Measurements from ENCODE around the gene DCAKD. TPM values are rescaled to one million over a fixed set of nuclear protein-coding genes. Genes with fewer than 3 reads are reported as not detected.
A peak's percentile ranks its signal among the peaks of the same experiment; 100 is the strongest.

DCAKD gene
- total RNA-seq, 1 experiment from 2014 or later, result 31.9 TPM

DNA sequence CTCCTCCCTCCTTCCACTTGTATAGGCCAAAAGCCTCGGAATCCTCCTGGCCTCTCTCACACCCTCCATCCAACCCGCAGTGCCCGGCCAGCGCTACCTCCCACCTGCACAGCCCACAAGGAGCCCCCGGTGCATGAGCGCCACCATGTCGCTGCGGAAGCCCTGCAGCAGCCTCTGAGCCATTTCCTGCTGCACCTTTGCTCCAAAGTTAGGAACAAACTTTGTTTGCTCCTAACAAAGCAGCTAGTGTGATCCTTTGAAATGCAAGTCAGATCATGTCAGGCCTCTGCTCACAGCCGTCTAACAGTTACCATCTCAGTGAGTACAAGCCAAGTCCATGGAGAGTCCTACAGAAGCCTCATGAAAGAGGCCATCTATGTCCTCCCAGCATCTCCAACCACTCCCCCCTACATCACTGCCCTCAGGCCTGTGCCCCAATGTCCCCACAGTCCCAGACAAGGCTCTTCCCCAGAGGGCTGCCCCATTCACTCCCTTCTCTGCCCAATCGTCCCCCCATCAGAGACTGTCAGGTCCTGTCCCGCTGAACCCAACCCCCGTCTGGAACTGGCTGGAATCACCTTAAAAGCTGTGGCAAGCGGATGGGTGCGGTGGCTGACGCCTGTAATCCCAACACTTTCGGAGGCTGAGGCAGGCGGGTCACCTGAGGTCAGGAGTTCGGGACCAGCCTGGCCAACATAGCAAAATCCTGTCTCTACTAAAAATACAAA, 7.5 kb downstream of the DCAKD start (continued):
- TF ChIP-seq SIN3A (IDR thresholded peaks at IDR 0.05; ENCODE audit: low read depth) (no peak), SRF (IDR thresholded peaks at IDR 0.05; ENCODE audit: low read depth) (no peak)

DNA sequence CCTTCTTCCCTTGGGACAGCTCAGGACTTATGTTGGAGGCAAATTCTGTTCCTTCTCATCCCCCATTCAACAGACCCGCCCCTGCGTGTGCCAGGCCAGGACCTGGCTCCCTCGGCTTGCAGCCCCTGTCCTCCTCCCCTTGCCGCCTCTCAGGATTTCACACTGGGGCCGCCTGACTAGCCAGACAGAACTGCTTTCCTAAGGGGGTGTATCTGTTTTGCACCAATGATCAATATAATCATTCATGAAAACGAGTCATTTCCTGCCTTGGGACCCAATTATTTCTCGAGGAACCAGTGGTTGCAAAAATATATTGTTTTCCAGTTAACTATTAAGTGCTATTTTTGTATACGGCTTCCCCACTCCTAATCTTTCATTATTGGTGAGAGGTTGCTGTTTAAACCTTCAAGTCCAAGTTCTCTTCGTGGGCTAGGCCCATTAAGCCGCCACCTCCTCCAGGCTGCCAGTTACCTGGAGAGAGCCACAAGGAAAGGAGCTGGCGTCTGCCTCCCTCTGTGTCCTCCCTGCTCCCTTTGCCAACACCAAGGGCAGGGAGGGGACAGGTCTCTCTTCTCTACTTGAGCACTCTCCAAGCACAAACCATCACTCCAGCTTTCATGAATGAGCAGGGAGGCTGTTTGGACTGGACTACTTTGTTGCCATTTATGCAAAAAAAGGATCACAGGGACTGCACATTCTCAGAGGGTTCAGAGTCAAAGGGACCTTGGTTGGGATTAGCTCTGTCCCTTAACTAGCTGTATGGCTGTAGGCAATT, 8.9 kb downstream of the DCAKD start:
- H3K4me3 ChIP-seq (replicated peaks in 1 of 2; ENCODE audit: low read depth in 1 of 2, low read length in 2 of 2), result no peak overlapping the region
- ChIA-PET POLR2A (no interaction called here), RAD21 (ENCODE audit: low non-redundant PET in 1 of 2, low total read pairs in 2 of 2, uncharacterized antibody in 2 of 2, unreplicated experiment in 2 of 2) (no interaction called here), CTCF (no interaction called here)
- H3K36me3 ChIP-seq (ENCODE audit: control insufficient read depth in 1 of 2, insufficient read depth in 2 of 2, low read length in 2 of 2), result no peaks in the 10 kb centered on the region
- intact Hi-C loops (cut with micrococcal nuclease), result no loop called here
- DNase-seq (ENCODE audit: low read depth, low spot score) (no peak), ATAC-seq (no peak)
- H3K4me1 ChIP-seq (ENCODE audit: control insufficient read depth in 1 of 2, insufficient read depth in 2 of 2, low read length in 2 of 2), result peaks cover 11 to 20% of the 10 kb centered on the region in 2 experiments
- TF ChIP-seq CEBPB (IDR thresholded peaks at IDR 0.05; ENCODE audit: low read depth) (no peak), SRF (IDR thresholded peaks at IDR 0.05; ENCODE audit: low read depth) (no peak), ELF1 (IDR thresholded peaks at IDR 0.05; ENCODE audit: borderline replicate concordance, low read depth) (no peak)
- TF ChIP-seq, protein P1, sequence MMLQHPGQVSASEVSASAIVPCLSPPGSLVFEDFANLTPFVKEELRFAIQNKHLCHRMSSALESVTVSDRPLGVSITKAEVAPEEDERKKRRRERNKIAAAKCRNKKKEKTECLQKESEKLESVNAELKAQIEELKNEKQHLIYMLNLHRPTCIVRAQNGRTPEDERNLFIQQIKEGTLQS (IDR thresholded peaks at IDR 0.05), result no peak
- no peaks in the 10 kb centered on the region for H3K9me2 ChIP-seq (ENCODE audit: insufficient read depth)
- H3K27me3 ChIP-seq (ENCODE audit: insufficient read depth, low read length), result no peaks in the 10 kb centered on the region
- peaks cover 34% of the 10 kb centered on the region for H3K79me2 ChIP-seq (ENCODE audit: insufficient read depth, low read length)
- no peaks in the 10 kb centered on the region for H4K20me1 ChIP-seq (ENCODE audit: insufficient read depth)
- H2AFZ ChIP-seq (ENCODE audit: low read depth, low read length, poor library complexity, severe bottlenecking), result no peak overlapping the region
- no peak overlapping the region for H3K27ac ChIP-seq (ENCODE audit: low read depth, low read length)
- H3K9me3 ChIP-seq (ENCODE audit: control insufficient read depth in 1 of 2, insufficient read depth in 1 of 2, low read depth in 1 of 2, low read length in 2 of 2), result no peaks in the 10 kb centered on the region
- H3K4me2 ChIP-seq (ENCODE audit: low read length), result no peak overlapping the region
- BruUV-seq (replicated peaks), result no TSS peak
- no peak overlapping the region for H3K9ac ChIP-seq (ENCODE audit: low read length)

- Histone ChIP-seq H2AFZ (ENCODE audit: low read depth, low read length, poor library complexity, severe bottlenecking) (no peak overlapping the region), H3K27me3 (ENCODE audit: insufficient read depth, low read length) (no peaks in the 10 kb centered on the region), H3K4me2 (ENCODE audit: low read length) (no peak overlapping the region), H3K9me3 (ENCODE audit: control insufficient read depth in 1 of 2, insufficient read depth in 1 of 2, low read depth in 1 of 2, low read length in 2 of 2) (no peaks in the 10 kb centered on the region), H3K4me3 (replicated peaks in 1 of 2; ENCODE audit: low read depth in 1 of 2, low read length in 2 of 2) (no peak overlapping the region), H4K20me1 (ENCODE audit: insufficient read depth) (no peaks in the 10 kb centered on the region), H3K9me2 (ENCODE audit: insufficient read depth) (no peaks in the 10 kb centered on the region), H3K36me3 (ENCODE audit: control insufficient read depth in 1 of 2, insufficient read depth in 2 of 2, low read length in 2 of 2) (no peaks in the 10 kb centered on the region), H3K27ac (ENCODE audit: low read depth, low read length) (no peak overlapping the region), H3K4me1 (ENCODE audit: control insufficient read depth in 1 of 2, insufficient read depth in 2 of 2, low read length in 2 of 2) (0 out of 4 replicates have a peak, but pooled peaks cover 0 to 2% of the 10 kb centered on the region in 2 experiments), H3K9ac (ENCODE audit: low read length) (no peak overlapping the region), H3K79me2 (ENCODE audit: insufficient read depth, low read length) (peaks cover 19% of the 10 kb centered on the region)
- CTCF ChIA-PET, result no interaction called here
- POLR2A ChIA-PET, result no interaction called here
- ATAC-seq (peak; percentile 69), DNase-seq (ENCODE audit: low read depth, low spot score) (no peak)
- intact Hi-C loops (cut with micrococcal nuclease), result no loop called here
- BruUV-seq (replicated peaks), result no TSS peak
- RAD21 ChIA-PET (ENCODE audit: low non-redundant PET in 1 of 2, low total read pairs in 2 of 2, uncharacterized antibody in 2 of 2, unreplicated experiment in 2 of 2), result no interaction called here
- TF ChIP-seq CEBPB (IDR thresholded peaks at IDR 0.05; ENCODE audit: low read depth), result no peak
- TF ChIP-seq CBX3 (IDR thresholded peaks at IDR 0.05; ENCODE audit: low read depth), result no peak
- TF ChIP-seq EGR1 (IDR thresholded peaks at IDR 0.05; ENCODE audit: low read depth), result no peak
- TF ChIP-seq TCF7L2 (IDR thresholded peaks at IDR 0.05; ENCODE audit: borderline replicate concordance, extremely low read depth, insufficient read depth, insufficient read length), result no peak
- TF ChIP-seq, protein P2, sequence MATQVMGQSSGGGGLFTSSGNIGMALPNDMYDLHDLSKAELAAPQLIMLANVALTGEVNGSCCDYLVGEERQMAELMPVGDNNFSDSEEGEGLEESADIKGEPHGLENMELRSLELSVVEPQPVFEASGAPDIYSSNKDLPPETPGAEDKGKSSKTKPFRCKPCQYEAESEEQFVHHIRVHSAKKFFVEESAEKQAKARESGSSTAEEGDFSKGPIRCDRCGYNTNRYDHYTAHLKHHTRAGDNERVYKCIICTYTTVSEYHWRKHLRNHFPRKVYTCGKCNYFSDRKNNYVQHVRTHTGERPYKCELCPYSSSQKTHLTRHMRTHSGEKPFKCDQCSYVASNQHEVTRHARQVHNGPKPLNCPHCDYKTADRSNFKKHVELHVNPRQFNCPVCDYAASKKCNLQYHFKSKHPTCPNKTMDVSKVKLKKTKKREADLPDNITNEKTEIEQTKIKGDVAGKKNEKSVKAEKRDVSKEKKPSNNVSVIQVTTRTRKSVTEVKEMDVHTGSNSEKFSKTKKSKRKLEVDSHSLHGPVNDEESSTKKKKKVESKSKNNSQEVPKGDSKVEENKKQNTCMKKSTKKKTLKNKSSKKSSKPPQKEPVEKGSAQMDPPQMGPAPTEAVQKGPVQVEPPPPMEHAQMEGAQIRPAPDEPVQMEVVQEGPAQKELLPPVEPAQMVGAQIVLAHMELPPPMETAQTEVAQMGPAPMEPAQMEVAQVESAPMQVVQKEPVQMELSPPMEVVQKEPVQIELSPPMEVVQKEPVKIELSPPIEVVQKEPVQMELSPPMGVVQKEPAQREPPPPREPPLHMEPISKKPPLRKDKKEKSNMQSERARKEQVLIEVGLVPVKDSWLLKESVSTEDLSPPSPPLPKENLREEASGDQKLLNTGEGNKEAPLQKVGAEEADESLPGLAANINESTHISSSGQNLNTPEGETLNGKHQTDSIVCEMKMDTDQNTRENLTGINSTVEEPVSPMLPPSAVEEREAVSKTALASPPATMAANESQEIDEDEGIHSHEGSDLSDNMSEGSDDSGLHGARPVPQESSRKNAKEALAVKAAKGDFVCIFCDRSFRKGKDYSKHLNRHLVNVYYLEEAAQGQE (IDR thresholded peaks at IDR 0.05; ENCODE audit: low read depth), result no peak
- TF ChIP-seq POLR2AphosphoS5 (IDR thresholded peaks at IDR 0.05; ENCODE audit: low read depth, low read length), result no peak
- no peak for TF ChIP-seq SRF (IDR thresholded peaks at IDR 0.05; ENCODE audit: low read depth)
- no peak for TF ChIP-seq JUND (IDR thresholded peaks at IDR 0.05)
- no peak for TF ChIP-seq ELF1 (IDR thresholded peaks at IDR 0.05; ENCODE audit: borderline replicate concordance, low read depth)
- no peak for TF ChIP-seq SIN3A (IDR thresholded peaks at IDR 0.05; ENCODE audit: low read depth)
- TF ChIP-seq, protein P1 (IDR thresholded peaks at IDR 0.05), result no peak
- no peak for TF ChIP-seq ZNF274 (IDR thresholded peaks at IDR 0.05; ENCODE audit: low read depth, low read length)
- TF ChIP-seq POLR2A (IDR thresholded peaks at IDR 0.05; ENCODE audit: borderline replicate concordance, extremely low read depth, insufficient read depth, insufficient read length), result no peak
Measured at GRCh38 chr17:45040459-45040858, 11.0 kb downstream of the DCAKD start.
